ENCODE data around the gene CUTC.
A peak's percentile ranks its signal among the peaks of the same experiment; 100 is the strongest.

- TF ChIP-seq CTCF (IDR thresholded peaks at IDR 0.05; ENCODE audit: low read depth, low read length, missing input control) (no peak), REST (IDR thresholded peaks at IDR 0.05) (no peak), EGR1 (IDR thresholded peaks at IDR 0.05; ENCODE audit: low read depth in 2 of 2) (no peak), ATF3 (IDR thresholded peaks at IDR 0.05) (no peak), RAD21 (IDR thresholded peaks at IDR 0.05) (peak; percentile 8 to 24), TAF1 (conservative IDR thresholded peaks at IDR 0.05) (peak; percentile 42), HNF4G (IDR thresholded peaks at IDR 0.05) (no peak), NR2F2 (IDR thresholded peaks at IDR 0.05) (no peak), HNF4A (conservative IDR thresholded peaks at IDR 0.05) (peak in 1 of 2 donors; percentile 16), SP1 (IDR thresholded peaks at IDR 0.05) (no peak)
Observed at GRCh38 chr10:99784016-99784726, 52.1 kb downstream of the CUTC start.

Data from liver (tissue), 3 donors.